ENCODE data around the gene KCNK15.

DNA sequence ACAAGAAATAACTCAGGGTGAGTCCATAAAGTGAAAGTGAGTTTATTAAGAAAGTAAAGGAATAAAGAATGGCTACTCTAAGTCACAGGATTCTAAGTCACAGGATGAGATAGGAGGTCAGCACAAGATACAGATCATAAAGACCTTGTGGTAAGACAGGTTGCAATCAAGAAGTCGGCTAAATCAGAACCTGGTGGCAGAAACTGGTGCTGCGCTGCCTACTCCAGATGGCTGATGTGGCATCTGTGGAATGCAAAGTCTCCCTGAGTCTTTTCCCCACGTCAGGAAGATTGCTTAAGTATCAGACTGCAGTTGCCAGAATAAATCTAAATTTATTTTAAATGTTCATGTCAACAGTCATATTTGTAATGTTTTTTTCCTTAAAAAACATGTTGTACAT is 10.7 kb upstream of the KCNK15 start:
- TF ChIP-seq, protein P1, sequence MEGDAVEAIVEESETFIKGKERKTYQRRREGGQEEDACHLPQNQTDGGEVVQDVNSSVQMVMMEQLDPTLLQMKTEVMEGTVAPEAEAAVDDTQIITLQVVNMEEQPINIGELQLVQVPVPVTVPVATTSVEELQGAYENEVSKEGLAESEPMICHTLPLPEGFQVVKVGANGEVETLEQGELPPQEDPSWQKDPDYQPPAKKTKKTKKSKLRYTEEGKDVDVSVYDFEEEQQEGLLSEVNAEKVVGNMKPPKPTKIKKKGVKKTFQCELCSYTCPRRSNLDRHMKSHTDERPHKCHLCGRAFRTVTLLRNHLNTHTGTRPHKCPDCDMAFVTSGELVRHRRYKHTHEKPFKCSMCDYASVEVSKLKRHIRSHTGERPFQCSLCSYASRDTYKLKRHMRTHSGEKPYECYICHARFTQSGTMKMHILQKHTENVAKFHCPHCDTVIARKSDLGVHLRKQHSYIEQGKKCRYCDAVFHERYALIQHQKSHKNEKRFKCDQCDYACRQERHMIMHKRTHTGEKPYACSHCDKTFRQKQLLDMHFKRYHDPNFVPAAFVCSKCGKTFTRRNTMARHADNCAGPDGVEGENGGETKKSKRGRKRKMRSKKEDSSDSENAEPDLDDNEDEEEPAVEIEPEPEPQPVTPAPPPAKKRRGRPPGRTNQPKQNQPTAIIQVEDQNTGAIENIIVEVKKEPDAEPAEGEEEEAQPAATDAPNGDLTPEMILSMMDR (IDR thresholded peaks at IDR 0.05; ENCODE audit: low read length): no peak
- TF ChIP-seq EZH2phosphoT487 (IDR thresholded peaks at IDR 0.05; ENCODE audit: low read length): no peak

Measured in MM.1S (cell line).